H1 (cell line): ENCODE measurements around the gene GTF3C2. TPM values are rescaled to one million over a fixed set of nuclear protein-coding genes. Genes with fewer than 3 reads are reported as not detected.

Experiments used
- POLR2A ChIP-seq, 2 experiments: IDR thresholded peaks; 1 replicate in 1 of 2; 2 replicates in 1 of 2; pipeline ENCODE4 v1.6.1; 2011; ENCODE audit warnings: low read depth in 2 of 2, low read length in 2 of 2, mild to moderate bottlenecking in 2 of 2; ENCODE audit errors: control extremely low read depth in 1 of 2
- polyA plus RNA-seq, 7 experiments: library from polyadenylated mRNA; depleted of rRNA in 3 of 7; stranded (reverse) in 5 of 7; unstranded in 2 of 7; fragments of >200 nt in 5 of 7; fragments of 200-250 nt in 2 of 7; gene quantifications; 1 replicate in 5 of 7; 2 replicates in 1 of 7; 4 replicates in 1 of 7; pipeline versions ENCODE4 v1.2.1 to v1.2.3, GENCODE V29; 2011 to 2013; ENCODE audit warnings: missing spikeins in 2 of 7, mixed read lengths in 2 of 7
- total RNA-seq: library from RNA; stranded (reverse); fragmentation: NEBNext Ultra II Directional; extraction: Animal tissue kit (Norgen Biotek cat#: 25700); gene quantifications from 2 replicates; pipeline ENCODE4 v1.2.1, GENCODE V29; 2021
- TF ChIP-seq, protein P1 (sequence below): fragments of 300-600 bp; sonication (generic); IDR thresholded peaks from 2 replicates; pipeline ENCODE4 v1.7.1; 2012; ENCODE audit warnings: low read length, moderate library complexity, mild to moderate bottlenecking, inconsistent platforms; ENCODE audit not compliant: insufficient replicate concordance

GTF3C2 gene
- total and polyA plus RNA-seq, 2 of the 8 experiments (the other 6 are each of a cell fraction or from before 2014, with no cell fraction given): 118 to 127 TPM

DNA sequence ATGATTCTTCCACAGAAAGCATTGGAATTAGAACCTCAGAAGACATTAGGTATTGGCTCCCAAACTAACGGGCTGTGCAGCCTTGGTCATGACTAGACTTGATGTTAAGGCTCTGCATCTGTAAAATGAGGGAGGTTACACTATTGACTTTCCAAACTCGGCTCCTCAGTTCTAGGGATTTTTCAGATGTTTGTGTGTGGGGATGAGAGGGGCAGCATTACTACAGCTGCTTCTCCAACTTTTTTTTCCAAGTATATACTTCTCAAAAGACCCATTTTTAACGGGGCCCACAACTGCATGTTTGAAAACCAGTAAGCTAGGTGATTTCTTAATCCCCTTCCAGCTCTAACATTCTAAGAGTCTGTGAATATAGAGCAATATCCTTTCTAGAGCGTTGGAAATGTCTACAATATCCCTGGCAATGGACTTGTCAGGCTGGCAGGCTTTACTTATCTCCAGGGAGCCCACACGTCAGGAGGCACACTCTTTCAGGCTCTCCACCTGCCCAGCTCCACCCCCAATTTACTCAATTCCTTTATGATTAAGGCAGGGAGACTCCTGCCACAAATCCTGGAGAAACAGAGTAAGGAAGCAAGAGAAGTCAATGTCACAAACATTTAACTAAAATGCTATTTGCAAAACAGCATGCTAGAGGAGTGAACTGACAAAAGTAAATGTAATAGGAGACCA is 32.8 kb downstream of the GTF3C2 start (continued):
- TF ChIP-seq, protein P1, sequence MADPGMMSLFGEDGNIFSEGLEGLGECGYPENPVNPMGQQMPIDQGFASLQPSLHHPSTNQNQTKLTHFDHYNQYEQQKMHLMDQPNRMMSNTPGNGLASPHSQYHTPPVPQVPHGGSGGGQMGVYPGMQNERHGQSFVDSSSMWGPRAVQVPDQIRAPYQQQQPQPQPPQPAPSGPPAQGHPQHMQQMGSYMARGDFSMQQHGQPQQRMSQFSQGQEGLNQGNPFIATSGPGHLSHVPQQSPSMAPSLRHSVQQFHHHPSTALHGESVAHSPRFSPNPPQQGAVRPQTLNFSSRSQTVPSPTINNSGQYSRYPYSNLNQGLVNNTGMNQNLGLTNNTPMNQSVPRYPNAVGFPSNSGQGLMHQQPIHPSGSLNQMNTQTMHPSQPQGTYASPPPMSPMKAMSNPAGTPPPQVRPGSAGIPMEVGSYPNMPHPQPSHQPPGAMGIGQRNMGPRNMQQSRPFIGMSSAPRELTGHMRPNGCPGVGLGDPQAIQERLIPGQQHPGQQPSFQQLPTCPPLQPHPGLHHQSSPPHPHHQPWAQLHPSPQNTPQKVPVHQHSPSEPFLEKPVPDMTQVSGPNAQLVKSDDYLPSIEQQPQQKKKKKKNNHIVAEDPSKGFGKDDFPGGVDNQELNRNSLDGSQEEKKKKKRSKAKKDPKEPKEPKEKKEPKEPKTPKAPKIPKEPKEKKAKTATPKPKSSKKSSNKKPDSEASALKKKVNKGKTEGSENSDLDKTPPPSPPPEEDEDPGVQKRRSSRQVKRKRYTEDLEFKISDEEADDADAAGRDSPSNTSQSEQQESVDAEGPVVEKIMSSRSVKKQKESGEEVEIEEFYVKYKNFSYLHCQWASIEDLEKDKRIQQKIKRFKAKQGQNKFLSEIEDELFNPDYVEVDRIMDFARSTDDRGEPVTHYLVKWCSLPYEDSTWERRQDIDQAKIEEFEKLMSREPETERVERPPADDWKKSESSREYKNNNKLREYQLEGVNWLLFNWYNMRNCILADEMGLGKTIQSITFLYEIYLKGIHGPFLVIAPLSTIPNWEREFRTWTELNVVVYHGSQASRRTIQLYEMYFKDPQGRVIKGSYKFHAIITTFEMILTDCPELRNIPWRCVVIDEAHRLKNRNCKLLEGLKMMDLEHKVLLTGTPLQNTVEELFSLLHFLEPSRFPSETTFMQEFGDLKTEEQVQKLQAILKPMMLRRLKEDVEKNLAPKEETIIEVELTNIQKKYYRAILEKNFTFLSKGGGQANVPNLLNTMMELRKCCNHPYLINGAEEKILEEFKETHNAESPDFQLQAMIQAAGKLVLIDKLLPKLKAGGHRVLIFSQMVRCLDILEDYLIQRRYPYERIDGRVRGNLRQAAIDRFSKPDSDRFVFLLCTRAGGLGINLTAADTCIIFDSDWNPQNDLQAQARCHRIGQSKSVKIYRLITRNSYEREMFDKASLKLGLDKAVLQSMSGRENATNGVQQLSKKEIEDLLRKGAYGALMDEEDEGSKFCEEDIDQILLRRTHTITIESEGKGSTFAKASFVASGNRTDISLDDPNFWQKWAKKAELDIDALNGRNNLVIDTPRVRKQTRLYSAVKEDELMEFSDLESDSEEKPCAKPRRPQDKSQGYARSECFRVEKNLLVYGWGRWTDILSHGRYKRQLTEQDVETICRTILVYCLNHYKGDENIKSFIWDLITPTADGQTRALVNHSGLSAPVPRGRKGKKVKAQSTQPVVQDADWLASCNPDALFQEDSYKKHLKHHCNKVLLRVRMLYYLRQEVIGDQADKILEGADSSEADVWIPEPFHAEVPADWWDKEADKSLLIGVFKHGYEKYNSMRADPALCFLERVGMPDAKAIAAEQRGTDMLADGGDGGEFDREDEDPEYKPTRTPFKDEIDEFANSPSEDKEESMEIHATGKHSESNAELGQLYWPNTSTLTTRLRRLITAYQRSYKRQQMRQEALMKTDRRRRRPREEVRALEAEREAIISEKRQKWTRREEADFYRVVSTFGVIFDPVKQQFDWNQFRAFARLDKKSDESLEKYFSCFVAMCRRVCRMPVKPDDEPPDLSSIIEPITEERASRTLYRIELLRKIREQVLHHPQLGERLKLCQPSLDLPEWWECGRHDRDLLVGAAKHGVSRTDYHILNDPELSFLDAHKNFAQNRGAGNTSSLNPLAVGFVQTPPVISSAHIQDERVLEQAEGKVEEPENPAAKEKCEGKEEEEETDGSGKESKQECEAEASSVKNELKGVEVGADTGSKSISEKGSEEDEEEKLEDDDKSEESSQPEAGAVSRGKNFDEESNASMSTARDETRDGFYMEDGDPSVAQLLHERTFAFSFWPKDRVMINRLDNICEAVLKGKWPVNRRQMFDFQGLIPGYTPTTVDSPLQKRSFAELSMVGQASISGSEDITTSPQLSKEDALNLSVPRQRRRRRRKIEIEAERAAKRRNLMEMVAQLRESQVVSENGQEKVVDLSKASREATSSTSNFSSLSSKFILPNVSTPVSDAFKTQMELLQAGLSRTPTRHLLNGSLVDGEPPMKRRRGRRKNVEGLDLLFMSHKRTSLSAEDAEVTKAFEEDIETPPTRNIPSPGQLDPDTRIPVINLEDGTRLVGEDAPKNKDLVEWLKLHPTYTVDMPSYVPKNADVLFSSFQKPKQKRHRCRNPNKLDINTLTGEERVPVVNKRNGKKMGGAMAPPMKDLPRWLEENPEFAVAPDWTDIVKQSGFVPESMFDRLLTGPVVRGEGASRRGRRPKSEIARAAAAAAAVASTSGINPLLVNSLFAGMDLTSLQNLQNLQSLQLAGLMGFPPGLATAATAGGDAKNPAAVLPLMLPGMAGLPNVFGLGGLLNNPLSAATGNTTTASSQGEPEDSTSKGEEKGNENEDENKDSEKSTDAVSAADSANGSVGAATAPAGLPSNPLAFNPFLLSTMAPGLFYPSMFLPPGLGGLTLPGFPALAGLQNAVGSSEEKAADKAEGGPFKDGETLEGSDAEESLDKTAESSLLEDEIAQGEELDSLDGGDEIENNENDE: no peak
- TF ChIP-seq POLR2A (IDR thresholded peaks at IDR 0.05; ENCODE audit: control extremely low read depth in 1 of 2, low read depth in 2 of 2, low read length in 2 of 2): peak in 1 of 2 experiments; percentile 37; a peak in 1 of 3 replicates
